Activated CD8-positive, alpha-beta memory T cell treated with anti-CD3 and anti-CD28 coated beads for 1 hour (primary cell): ENCODE data around the gene JPH2.

ENCODE experiments used
- DNase-seq, 2 donors: peaks; one replicate each; pipeline ENCODE4 v3.0.0-alpha.2; 2020; ENCODE audit warnings: low read depth in 1 of 2; ENCODE audit errors: extremely low read depth in 1 of 2

JPH2 gene

GRCh38 chr20:44080646-44081267 lies 106.2 kb downstream of the JPH2 start:
- peak; percentile 48 to 59 for DNase-seq

- DNase-seq, result no peak
These were observed 106.9 kb downstream of the JPH2 start for GRCh38 chr20:44080064-44080463.

- no peak for DNase-seq
These were observed 107.7 kb downstream of the JPH2 start for GRCh38 chr20:44079291-44079690.

GRCh38 chr20:44075950-44076232 lies 111.1 kb downstream of the JPH2 start:
- no peak for DNase-seq

- DNase-seq, result no peak
These were observed 111.6 kb downstream of the JPH2 start for GRCh38 chr20:44075191-44075949.

- DNase-seq, result no peak
These were observed 112.5 kb downstream of the JPH2 start for GRCh38 chr20:44074252-44075151.

- no peak for DNase-seq
These were observed 113.3 kb downstream of the JPH2 start for GRCh38 chr20:44073675-44074071.

- no peak for DNase-seq
These were observed 113.8 kb downstream of the JPH2 start for GRCh38 chr20:44073011-44073674.

GRCh38 chr20:44072384-44072783 lies 114.6 kb downstream of the JPH2 start:
- DNase-seq, result no peak

GRCh38 chr20:44071526-44072111 lies 115.4 kb downstream of the JPH2 start:
- no peak for DNase-seq

- DNase-seq, result no peak
These were observed 115.9 kb downstream of the JPH2 start for GRCh38 chr20:44071057-44071456.

GRCh38 chr20:44070139-44070900 lies 116.7 kb downstream of the JPH2 start:
- peak in 1 of 2 donors; percentile 27 for DNase-seq

GRCh38 chr20:44069203-44070011 lies 117.6 kb downstream of the JPH2 start:
- peak; percentile 21 to 68 for DNase-seq

- no peak for DNase-seq
These were observed 118.4 kb downstream of the JPH2 start for GRCh38 chr20:44068316-44069201.

GRCh38 chr20:44067650-44068081 lies 119.3 kb downstream of the JPH2 start:
- DNase-seq, result no peak

- DNase-seq, result no peak
These were observed 120.1 kb downstream of the JPH2 start for GRCh38 chr20:44066645-44067606.
